Measurements from ENCODE around the gene ERGIC1. TPM values are rescaled to one million over a fixed set of nuclear protein-coding genes. Genes with fewer than 3 reads are reported as not detected.
"Not testable (repeated sequence)": the region's sequence is repeated elsewhere in the genome, so short reads cannot be mapped to it uniquely, and the experiment has no call there.

Gene ERGIC1
- total and polyA plus RNA-seq, 3 donors from 2014 or later, result 89.8 to 100.0 (median 94.1) TPM

DNA sequence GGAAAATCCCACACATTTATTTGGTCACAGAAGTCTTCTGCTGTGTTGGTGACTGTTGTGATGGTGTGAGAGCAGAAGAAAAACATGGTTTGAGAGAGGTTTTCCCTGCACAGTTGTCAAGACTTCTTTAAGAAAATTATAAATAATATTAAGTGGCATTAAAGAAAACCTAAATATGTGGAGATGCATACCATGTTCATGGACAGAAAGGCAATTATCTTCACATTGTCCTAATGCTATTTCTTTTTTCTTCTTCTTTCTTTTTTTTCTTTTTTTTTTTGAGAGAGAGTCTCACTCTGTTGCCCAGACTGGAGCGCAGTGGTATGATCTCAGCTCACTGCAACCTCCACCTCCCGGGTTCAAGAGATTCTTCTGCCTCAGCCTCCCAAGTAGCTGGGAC is 24.3 kb upstream of the ERGIC1 start:
- intact Hi-C loops (cut with DNase I; ENCODE audit: low total_unique reads), result no loop called here
- H3K4me3 ChIP-seq, result no peak overlapping the region
- no peak overlapping the region for H3K27ac ChIP-seq
- WGBS, 2 donors, result 88 to 97% methylated on average over 2 of the region's 2 CpGs
- no peaks in the 10 kb centered on the region for H3K9me3 ChIP-seq
- no peak for TF ChIP-seq CTCF (IDR thresholded peaks at IDR 0.05)
- no peak for TF ChIP-seq POLR2A (IDR thresholded peaks at IDR 0.05)
- H3K36me3 ChIP-seq (ENCODE audit: low read depth, missing control alignments), result no peaks in the 10 kb centered on the region
- no peaks in the 10 kb centered on the region for H3K4me1 ChIP-seq
- DNase-seq, result no peak
- no peaks in the 10 kb centered on the region for H3K27me3 ChIP-seq

DNA sequence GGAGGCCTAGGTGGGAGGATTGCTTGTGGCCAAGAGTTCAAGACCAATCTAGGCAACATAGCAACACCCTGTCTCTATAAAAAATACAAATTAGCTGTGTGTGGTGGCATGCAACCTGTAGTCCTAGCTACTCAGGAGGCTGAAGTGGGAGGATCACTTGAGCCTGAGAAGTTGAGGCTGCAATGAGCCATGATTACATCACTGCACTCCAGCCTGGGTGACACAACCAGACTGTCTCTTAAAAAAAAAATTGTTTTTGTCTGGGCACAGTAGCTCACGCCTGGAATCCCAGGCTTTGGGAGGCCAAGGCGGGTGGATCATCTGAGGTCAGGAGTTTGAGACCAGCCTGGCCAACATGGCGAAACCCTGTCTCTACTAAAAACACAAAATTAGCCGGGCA is 23.1 kb upstream of the ERGIC1 start:
- H3K4me1 ChIP-seq; DNase-seq; H3K27ac ChIP-seq; H3K36me3 ChIP-seq (ENCODE audit: low read depth, missing control alignments); intact Hi-C loops (cut with DNase I; ENCODE audit: low total_unique reads); H3K27me3 ChIP-seq; H3K4me3 ChIP-seq; H3K9me3 ChIP-seq: not testable (repeated sequence)
- 94 to 100% methylated on average over 3 to 4 of the region's 4 CpGs for WGBS, 2 donors

- no peak for DNase-seq
- intact Hi-C loops (cut with DNase I; ENCODE audit: low total_unique reads), result no loop called here
- TF ChIP-seq CTCF (IDR thresholded peaks at IDR 0.05) (no peak), POLR2A (IDR thresholded peaks at IDR 0.05) (no peak)
- no peaks in the 10 kb centered on the region for H3K36me3 ChIP-seq (ENCODE audit: low read depth, missing control alignments)
- 54 to 70% methylated on average over 7 of the region's 7 CpGs for WGBS, 2 donors
- no peak overlapping the region for H3K27ac ChIP-seq
- H3K4me1 ChIP-seq, result peaks cover 12% of the 10 kb centered on the region
- H3K27me3 ChIP-seq, result no peaks in the 10 kb centered on the region
- no peaks in the 10 kb centered on the region for H3K9me3 ChIP-seq
- H3K4me3 ChIP-seq, result no peak overlapping the region
Measured at GRCh38 chr5:172815631-172816030, 18.4 kb upstream of the ERGIC1 start.

DNA sequence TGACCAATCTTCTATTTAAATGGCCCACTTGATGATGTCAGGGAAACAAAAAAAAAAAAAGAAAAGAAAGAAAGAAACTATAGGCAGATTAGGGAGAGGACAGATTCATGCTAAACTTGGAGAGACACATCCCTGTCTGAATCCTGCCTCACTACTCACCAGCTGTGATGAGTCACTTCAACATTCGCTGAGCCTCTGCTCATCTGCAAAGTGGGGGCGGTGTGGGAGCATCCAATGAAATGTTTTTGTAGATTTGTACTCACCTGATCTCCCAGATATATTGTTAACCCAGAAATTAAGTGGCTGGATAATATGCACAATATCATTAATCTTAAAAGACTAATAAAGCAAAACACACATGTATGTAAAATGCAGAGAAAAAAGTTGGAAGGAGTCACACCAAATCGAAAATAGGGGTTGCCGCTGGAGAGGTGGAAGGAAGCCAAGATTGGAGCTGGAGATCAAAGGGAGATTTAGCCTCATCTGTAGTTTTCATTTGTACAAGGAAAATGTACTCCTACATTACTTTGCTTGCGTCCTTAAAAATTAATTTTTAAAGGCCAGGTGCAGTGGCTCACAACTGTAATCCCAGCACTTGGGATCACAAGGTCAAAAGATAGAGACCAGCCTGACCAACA is 17.0 kb upstream of the ERGIC1 start:
- peaks cover 12% of the 10 kb centered on the region for H3K4me1 ChIP-seq
- H3K36me3 ChIP-seq (ENCODE audit: low read depth, missing control alignments), result no peaks in the 10 kb centered on the region
- TF ChIP-seq POLR2A (IDR thresholded peaks at IDR 0.05) (no peak), CTCF (IDR thresholded peaks at IDR 0.05) (no peak)
- 52 to 53% methylated on average over 5 of the region's 5 CpGs for WGBS, 2 donors
- no peak overlapping the region for H3K4me3 ChIP-seq
- intact Hi-C loops (cut with DNase I; ENCODE audit: low total_unique reads), result no loop called here
- DNase-seq, result no peak
- no peak overlapping the region for H3K27ac ChIP-seq
- no peaks in the 10 kb centered on the region for H3K27me3 ChIP-seq
- no peaks in the 10 kb centered on the region for H3K9me3 ChIP-seq

DNA sequence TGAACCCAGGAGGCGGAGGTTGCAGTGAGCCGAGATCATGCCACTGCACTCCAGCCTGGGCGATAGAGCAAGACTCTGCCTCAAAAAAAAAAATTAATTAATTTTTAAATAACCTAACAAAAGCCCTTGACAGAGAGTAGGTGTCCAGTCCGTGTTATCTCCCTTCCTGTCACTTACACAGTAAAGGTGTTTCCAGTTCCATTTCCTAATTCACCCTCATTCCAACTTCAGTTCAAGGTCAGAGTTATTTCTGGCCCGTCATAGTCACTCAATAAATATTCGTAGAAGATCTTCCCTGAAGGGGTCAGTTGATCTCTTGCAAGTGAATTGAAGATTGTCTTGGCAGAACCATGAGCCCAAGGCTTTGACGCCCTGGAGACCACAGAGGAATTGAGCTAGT is 16.4 kb upstream of the ERGIC1 start:
- Histone ChIP-seq H3K4me1 (peaks cover 12% of the 10 kb centered on the region), H3K27ac (no peak overlapping the region), H3K9me3 (no peaks in the 10 kb centered on the region), H3K36me3 (ENCODE audit: low read depth, missing control alignments) (no peaks in the 10 kb centered on the region), H3K27me3 (no peaks in the 10 kb centered on the region), H3K4me3 (no peak overlapping the region)
- WGBS, 2 donors, result 75 to 84% methylated on average over 7 of the region's 7 CpGs
- TF ChIP-seq CTCF (IDR thresholded peaks at IDR 0.05) (no peak), POLR2A (IDR thresholded peaks at IDR 0.05) (no peak)
- DNase-seq, result no peak
- intact Hi-C loops (cut with DNase I; ENCODE audit: low total_unique reads), result no loop called here

Data from testis (tissue), 3 donors.